GM20000 (cell line): Measurements from ENCODE around the gene PCDHAC2.

Source experiments
- DNase-seq: peaks from one replicate; pipeline ENCODE4 v3.0.0; 2012; ENCODE audit warnings: low spot score
- CTCF ChIP-seq: IDR thresholded peaks from 2 replicates; pipeline ENCODE4 v1.5.1; 2012; ENCODE audit warnings: mild to moderate bottlenecking, control low read depth; ENCODE audit errors: extremely low read depth, missing control alignments

PCDHAC2 gene

GRCh38 chr5:140934964-140935606 is 31.2 kb upstream of the PCDHAC2 start:
- DNase-seq = no peak
- TF ChIP-seq CTCF = no peak

GRCh38 chr5:140946578-140946977 is 19.7 kb upstream of the PCDHAC2 start:
- DNase-seq = no peak
- TF ChIP-seq CTCF = no peak

- no peak for TF ChIP-seq CTCF
- no peak for DNase-seq
Measured at GRCh38 chr5:140951636-140952035, 14.6 kb upstream of the PCDHAC2 start.

- no peak for TF ChIP-seq CTCF
- no peak for DNase-seq
Measured at GRCh38 chr5:140953234-140953633, 13.0 kb upstream of the PCDHAC2 start.

GRCh38 chr5:140962190-140962589 is 4.1 kb upstream of the PCDHAC2 start:
- no peak for DNase-seq
- TF ChIP-seq CTCF = no peak

- DNase-seq = no peak
- TF ChIP-seq CTCF = no peak
Measured at GRCh38 chr5:140964356-140964755, 1.9 kb upstream of the PCDHAC2 start.

GRCh38 chr5:140965905-140966292 is 377 bp upstream of the PCDHAC2 start:
- DNase-seq = no peak
- TF ChIP-seq CTCF = no peak
